ENCODE measurements around the gene METTL16.

DNA sequence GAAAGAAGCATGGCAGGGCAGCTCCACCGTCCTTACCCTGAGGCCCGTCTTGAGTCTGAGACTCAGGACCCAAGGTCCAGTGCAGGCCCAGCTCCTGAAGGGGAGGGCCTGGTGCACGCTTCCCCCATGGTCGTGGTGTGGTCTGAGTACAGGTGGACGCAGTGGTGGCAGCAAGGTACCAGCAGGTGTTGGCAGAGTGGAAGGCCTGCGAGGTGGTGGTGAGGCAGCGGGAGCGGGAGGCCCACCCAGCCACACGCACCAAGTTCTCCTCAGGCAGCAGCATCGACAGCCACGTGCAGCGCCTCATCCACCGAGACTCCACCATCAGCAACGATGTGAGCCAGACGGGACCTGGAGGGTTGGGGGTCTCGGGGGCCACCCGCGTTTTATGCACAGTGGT, 138.5 kb downstream of the METTL16 start:
- TF ChIP-seq, protein P1, sequence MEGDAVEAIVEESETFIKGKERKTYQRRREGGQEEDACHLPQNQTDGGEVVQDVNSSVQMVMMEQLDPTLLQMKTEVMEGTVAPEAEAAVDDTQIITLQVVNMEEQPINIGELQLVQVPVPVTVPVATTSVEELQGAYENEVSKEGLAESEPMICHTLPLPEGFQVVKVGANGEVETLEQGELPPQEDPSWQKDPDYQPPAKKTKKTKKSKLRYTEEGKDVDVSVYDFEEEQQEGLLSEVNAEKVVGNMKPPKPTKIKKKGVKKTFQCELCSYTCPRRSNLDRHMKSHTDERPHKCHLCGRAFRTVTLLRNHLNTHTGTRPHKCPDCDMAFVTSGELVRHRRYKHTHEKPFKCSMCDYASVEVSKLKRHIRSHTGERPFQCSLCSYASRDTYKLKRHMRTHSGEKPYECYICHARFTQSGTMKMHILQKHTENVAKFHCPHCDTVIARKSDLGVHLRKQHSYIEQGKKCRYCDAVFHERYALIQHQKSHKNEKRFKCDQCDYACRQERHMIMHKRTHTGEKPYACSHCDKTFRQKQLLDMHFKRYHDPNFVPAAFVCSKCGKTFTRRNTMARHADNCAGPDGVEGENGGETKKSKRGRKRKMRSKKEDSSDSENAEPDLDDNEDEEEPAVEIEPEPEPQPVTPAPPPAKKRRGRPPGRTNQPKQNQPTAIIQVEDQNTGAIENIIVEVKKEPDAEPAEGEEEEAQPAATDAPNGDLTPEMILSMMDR (IDR thresholded peaks at IDR 0.05) = no peak
- TF ChIP-seq POLR2A (IDR thresholded peaks at IDR 0.05) = no peak

All from heart left ventricle (tissue), 13 donors.